ENCODE data around the gene ACTN4. TPM values are rescaled to one million over a fixed set of nuclear protein-coding genes. Genes with fewer than 3 reads are reported as not detected.

Gene ACTN4
- total and polyA plus RNA-seq, 2 donors (not counting 1 experiment from before 2014, with no cell fraction given): 108 to 164 TPM

DNA sequence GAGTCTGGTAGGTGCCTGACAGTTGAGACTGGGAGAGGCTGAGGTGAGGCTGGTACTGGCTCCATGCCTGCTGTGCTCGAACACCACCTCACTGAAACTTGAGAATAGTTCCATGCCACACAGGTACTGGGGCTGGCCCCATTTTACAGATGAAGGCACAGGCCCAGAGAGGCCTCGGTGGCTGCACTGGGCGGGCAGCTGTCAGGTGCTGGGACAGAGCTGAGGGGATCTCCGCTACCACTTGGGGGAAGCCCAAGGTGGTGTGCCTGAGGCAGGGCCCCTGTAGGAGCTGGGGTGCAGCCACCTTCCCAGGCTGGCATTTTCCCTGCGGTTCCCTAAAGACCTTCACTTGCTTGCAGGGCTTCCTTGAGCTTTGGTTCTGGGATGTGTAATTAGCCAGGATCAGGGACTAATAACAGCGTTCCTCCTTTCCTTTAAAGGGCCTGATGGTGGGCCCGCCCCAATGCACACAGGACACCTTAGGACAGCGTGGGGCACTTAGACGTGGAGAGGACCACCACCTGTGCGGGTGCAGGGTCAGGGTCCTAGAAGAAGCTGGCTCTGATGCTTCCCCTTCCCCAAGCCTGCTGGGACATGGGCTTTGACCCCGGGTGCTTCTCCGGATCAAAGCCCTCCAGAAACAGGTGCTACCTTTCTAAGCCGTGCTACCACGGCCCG is 73.2 kb downstream of the ACTN4 start:
- no peak for ATAC-seq (ENCODE audit: low read depth)
- ChIA-PET POLR2A (no interaction called here), CTCF (no interaction called here)
- Mint-ChIP-seq H3K4me3 (no peak overlapping the region), H3K27ac (no peak overlapping the region), H3K4me1 (no peaks in the 10 kb centered on the region), H3K9me3 (ENCODE audit: insufficient read depth) (no peaks in the 10 kb centered on the region), H3K27me3 (no peaks in the 10 kb centered on the region)
- intact Hi-C loops (cut with micrococcal nuclease): no loop called here
- no peaks in the 10 kb centered on the region for H3K79me2 ChIP-seq (ENCODE audit: control insufficient read depth, insufficient read depth, low read length)
- H3K4me2 ChIP-seq (replicated peaks; ENCODE audit: low read depth, low read length, poor library complexity, severe bottlenecking): no peak overlapping the region
- H3K9ac ChIP-seq (ENCODE audit: low read length): no peak overlapping the region
- H4K20me1 ChIP-seq (ENCODE audit: control insufficient read depth, insufficient read depth, low read length, poor library complexity, severe bottlenecking): no peaks in the 10 kb centered on the region
- no peak for DNase-seq
- no peaks in the 10 kb centered on the region for H3K4me1 ChIP-seq (ENCODE audit: control insufficient read depth in 2 of 2, insufficient read depth in 2 of 2, low read length in 2 of 2)
- 82% methylated on average over 15 of the region's 15 CpGs for WGBS (ENCODE audit: insufficient coverage)
- no peak overlapping the region for H3K27ac ChIP-seq (ENCODE audit: low read length in 2 of 2)
- H3K9me3 ChIP-seq (ENCODE audit: control extremely low read depth in 1 of 3, control insufficient read depth in 2 of 3, insufficient read depth in 1 of 3, low read length in 2 of 3): no peaks in the 10 kb centered on the region
- H3K27me3 ChIP-seq (replicated peaks in 1 of 4; ENCODE audit: control extremely low read depth in 1 of 4, control insufficient read depth in 3 of 4, insufficient read depth in 4 of 4, low read length in 3 of 4): no peaks in the 10 kb centered on the region
- peaks cover 0 to 82% of the 10 kb centered on the region in 2 experiments for H3K36me3 ChIP-seq (replicated peaks in 1 of 2; ENCODE audit: control extremely low read depth in 1 of 2, control insufficient read depth in 1 of 2, extremely low read depth in 1 of 2, insufficient read depth in 2 of 2, low read length in 1 of 2)
- H2AFZ ChIP-seq (ENCODE audit: insufficient read depth, low read depth, low read length, poor library complexity, severe bottlenecking): no peak overlapping the region
- TF ChIP-seq, protein P1, sequence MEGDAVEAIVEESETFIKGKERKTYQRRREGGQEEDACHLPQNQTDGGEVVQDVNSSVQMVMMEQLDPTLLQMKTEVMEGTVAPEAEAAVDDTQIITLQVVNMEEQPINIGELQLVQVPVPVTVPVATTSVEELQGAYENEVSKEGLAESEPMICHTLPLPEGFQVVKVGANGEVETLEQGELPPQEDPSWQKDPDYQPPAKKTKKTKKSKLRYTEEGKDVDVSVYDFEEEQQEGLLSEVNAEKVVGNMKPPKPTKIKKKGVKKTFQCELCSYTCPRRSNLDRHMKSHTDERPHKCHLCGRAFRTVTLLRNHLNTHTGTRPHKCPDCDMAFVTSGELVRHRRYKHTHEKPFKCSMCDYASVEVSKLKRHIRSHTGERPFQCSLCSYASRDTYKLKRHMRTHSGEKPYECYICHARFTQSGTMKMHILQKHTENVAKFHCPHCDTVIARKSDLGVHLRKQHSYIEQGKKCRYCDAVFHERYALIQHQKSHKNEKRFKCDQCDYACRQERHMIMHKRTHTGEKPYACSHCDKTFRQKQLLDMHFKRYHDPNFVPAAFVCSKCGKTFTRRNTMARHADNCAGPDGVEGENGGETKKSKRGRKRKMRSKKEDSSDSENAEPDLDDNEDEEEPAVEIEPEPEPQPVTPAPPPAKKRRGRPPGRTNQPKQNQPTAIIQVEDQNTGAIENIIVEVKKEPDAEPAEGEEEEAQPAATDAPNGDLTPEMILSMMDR (IDR thresholded peaks at IDR 0.05): no peak
- no peak for TF ChIP-seq EZH2 (IDR thresholded peaks at IDR 0.05; ENCODE audit: borderline replicate concordance, insufficient read depth, low read depth, low read length, poor library complexity, severe bottlenecking)
- H3K4me3 ChIP-seq (ENCODE audit: control extremely low read depth in 1 of 5, extremely low read depth in 1 of 5, insufficient read depth in 1 of 5, low read depth in 2 of 5, low read length in 4 of 5): no peak overlapping the region

DNA sequence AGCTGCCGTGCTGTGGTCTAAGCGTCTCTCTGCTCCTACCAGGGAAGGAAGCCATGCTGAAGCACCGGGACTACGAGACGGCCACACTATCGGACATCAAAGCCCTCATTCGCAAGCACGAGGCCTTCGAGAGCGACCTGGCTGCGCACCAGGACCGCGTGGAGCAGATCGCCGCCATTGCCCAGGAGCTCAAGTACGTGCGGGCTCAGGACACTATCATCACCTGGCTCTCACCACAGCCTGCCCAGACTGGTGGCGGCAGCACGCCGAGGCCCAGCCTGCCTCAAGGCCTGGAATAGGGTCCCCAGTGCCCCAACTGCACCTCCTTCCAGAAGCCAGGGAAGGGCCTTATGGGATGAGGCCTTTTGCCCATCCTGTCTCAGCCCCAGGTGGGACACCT is 74.0 kb downstream of the ACTN4 start:
- POLR2A ChIA-PET: no interaction called here
- TF ChIP-seq, protein P1 (IDR thresholded peaks at IDR 0.05): no peak
- no peak for TF ChIP-seq EZH2 (IDR thresholded peaks at IDR 0.05; ENCODE audit: borderline replicate concordance, insufficient read depth, low read depth, low read length, poor library complexity, severe bottlenecking)
- Histone ChIP-seq H4K20me1 (ENCODE audit: control insufficient read depth, insufficient read depth, low read length, poor library complexity, severe bottlenecking) (no peaks in the 10 kb centered on the region), H3K4me3 (ENCODE audit: control extremely low read depth in 1 of 5, extremely low read depth in 1 of 5, insufficient read depth in 1 of 5, low read depth in 2 of 5, low read length in 4 of 5) (no peak overlapping the region), H3K27ac (ENCODE audit: low read length in 2 of 2) (no peak overlapping the region), H3K79me2 (ENCODE audit: control insufficient read depth, insufficient read depth, low read length) (no peaks in the 10 kb centered on the region), H3K4me1 (ENCODE audit: control insufficient read depth in 2 of 2, insufficient read depth in 2 of 2, low read length in 2 of 2) (no peaks in the 10 kb centered on the region), H3K27me3 (replicated peaks in 1 of 4; ENCODE audit: control extremely low read depth in 1 of 4, control insufficient read depth in 3 of 4, insufficient read depth in 4 of 4, low read length in 3 of 4) (no peaks in the 10 kb centered on the region), H3K9me3 (ENCODE audit: control extremely low read depth in 1 of 3, control insufficient read depth in 2 of 3, insufficient read depth in 1 of 3, low read length in 2 of 3) (no peaks in the 10 kb centered on the region), H2AFZ (ENCODE audit: insufficient read depth, low read depth, low read length, poor library complexity, severe bottlenecking) (no peak overlapping the region), H3K36me3 (replicated peaks in 1 of 2; ENCODE audit: control extremely low read depth in 1 of 2, control insufficient read depth in 1 of 2, extremely low read depth in 1 of 2, insufficient read depth in 2 of 2, low read length in 1 of 2) (peaks cover 0 to 84% of the 10 kb centered on the region in 2 experiments), H3K9ac (ENCODE audit: low read length) (no peak overlapping the region), H3K4me2 (replicated peaks; ENCODE audit: low read depth, low read length, poor library complexity, severe bottlenecking) (no peak overlapping the region)
- no peaks in the 10 kb centered on the region for H3K9me3 Mint-ChIP-seq (ENCODE audit: insufficient read depth)
- intact Hi-C loops (cut with micrococcal nuclease): no loop called here
- WGBS (ENCODE audit: insufficient coverage): 96% methylated on average over 20 of the region's 20 CpGs
- DNase-seq: no peak
- ATAC-seq (ENCODE audit: low read depth): no peak
- CTCF ChIA-PET: no interaction called here
- no peak overlapping the region for H3K4me3 Mint-ChIP-seq
- no peaks in the 10 kb centered on the region for H3K27me3 Mint-ChIP-seq
- H3K4me1 Mint-ChIP-seq: no peaks in the 10 kb centered on the region
- no peak overlapping the region for H3K27ac Mint-ChIP-seq

Data from B cell (primary cell).